ENCODE measurements around the gene TNFRSF18. TPM values are rescaled to one million over a fixed set of nuclear protein-coding genes. Genes with fewer than 3 reads are reported as not detected.
"Not testable (repeated sequence)": the region's sequence is repeated elsewhere in the genome, so short reads cannot be mapped to it uniquely, and the experiment has no call there.

Gene TNFRSF18
- total RNA-seq, 4 donors from 2014 or later: 19.8 to 36.8 (median 25.8) TPM

- intact Hi-C loops (cut with DNase I; ENCODE audit: low total_unique reads): no loop called here
- no peak for TF ChIP-seq CTCF (IDR thresholded peaks at IDR 0.05)
- no peak for TF ChIP-seq POLR2A (IDR thresholded peaks at IDR 0.05)
- WGBS, 2 donors: 73 to 83% methylated on average over 12 to 22 of the region's 23 CpGs
- H3K4me3 ChIP-seq (ENCODE audit: low read depth, poor library complexity, severe bottlenecking): no peak overlapping the region
- DNase-seq (ENCODE audit: low spot score in 2 of 2): no peak
Observed at GRCh38 chr1:1198423-1199140, 7.8 kb downstream of the TNFRSF18 start.

- no peak overlapping the region for H3K4me3 ChIP-seq (ENCODE audit: low read depth, poor library complexity, severe bottlenecking)
- intact Hi-C loops (cut with DNase I; ENCODE audit: low total_unique reads): no loop called here
- DNase-seq (ENCODE audit: low spot score in 2 of 2): no peak
- 92 to 94% methylated on average over 24 to 32 of the region's 48 CpGs for WGBS, 2 donors
- TF ChIP-seq CTCF (IDR thresholded peaks at IDR 0.05) (no peak), POLR2A (IDR thresholded peaks at IDR 0.05) (no peak)
Observed at GRCh38 chr1:1197551-1198422, 8.6 kb downstream of the TNFRSF18 start.

GRCh38 chr1:1197188-1197500 is 9.2 kb downstream of the TNFRSF18 start:
- intact Hi-C loops (cut with DNase I; ENCODE audit: low total_unique reads): no loop called here
- TF ChIP-seq CTCF (IDR thresholded peaks at IDR 0.05): no peak
- TF ChIP-seq POLR2A (IDR thresholded peaks at IDR 0.05): no peak

GRCh38 chr1:1196431-1197187 is 9.8 kb downstream of the TNFRSF18 start:
- WGBS, 2 donors: 83 to 85% methylated on average over 9 to 13 of the region's 13 CpGs

More at GRCh38 chr1:1197188-1197500, 9.2 kb downstream of the TNFRSF18 start:
- H3K4me3 ChIP-seq (ENCODE audit: low read depth, poor library complexity, severe bottlenecking): no peak overlapping the region
- DNase-seq (ENCODE audit: low spot score in 2 of 2): no peak
- 92 to 97% methylated on average over 8 of the region's 8 CpGs for WGBS, 2 donors

GRCh38 chr1:1195726-1196125 is 10.7 kb downstream of the TNFRSF18 start:
- intact Hi-C loops (cut with DNase I; ENCODE audit: low total_unique reads); H3K4me3 ChIP-seq (ENCODE audit: low read depth, poor library complexity, severe bottlenecking); DNase-seq (ENCODE audit: low spot score in 2 of 2): not testable (repeated sequence)
- WGBS, 2 donors: 96 to 98% methylated on average over 6 of the region's 6 CpGs

More at GRCh38 chr1:1196431-1197187, 9.8 kb downstream of the TNFRSF18 start:
- H3K4me3 ChIP-seq (ENCODE audit: low read depth, poor library complexity, severe bottlenecking): no peak overlapping the region
- TF ChIP-seq POLR2A (IDR thresholded peaks at IDR 0.05) (no peak), CTCF (IDR thresholded peaks at IDR 0.05) (no peak)
- DNase-seq (ENCODE audit: low spot score in 2 of 2): no peak
- intact Hi-C loops (cut with DNase I; ENCODE audit: low total_unique reads): no loop called here

- no peak for TF ChIP-seq POLR2A (IDR thresholded peaks at IDR 0.05)
- no peak for TF ChIP-seq CTCF (IDR thresholded peaks at IDR 0.05)
- H3K4me3 ChIP-seq (ENCODE audit: low read depth, poor library complexity, severe bottlenecking): no peak overlapping the region
- no peak for DNase-seq (ENCODE audit: low spot score in 2 of 2)
- intact Hi-C loops (cut with DNase I; ENCODE audit: low total_unique reads): no loop called here
- WGBS, 2 donors: 62 to 95% methylated on average over 3 of the region's 3 CpGs
Observed at GRCh38 chr1:1194723-1195122, 11.7 kb downstream of the TNFRSF18 start.
